ENCODE results near the gene ADGRA3.
"Not testable (repeated sequence)": the region's sequence is repeated elsewhere in the genome, so short reads cannot be mapped to it uniquely, and the experiment has no call there.

Gene ADGRA3

GRCh38 chr4:22477136-22477812 is 38.6 kb downstream of the ADGRA3 start:
- DNase-seq: no peak

- DNase-seq: no peak
These were observed 39.9 kb downstream of the ADGRA3 start for GRCh38 chr4:22476011-22476410.

GRCh38 chr4:22475311-22475646 is 40.6 kb downstream of the ADGRA3 start:
- not testable (repeated sequence) for DNase-seq

- DNase-seq: no peak
These were observed 41.1 kb downstream of the ADGRA3 start for GRCh38 chr4:22474636-22475310.

GRCh38 chr4:22473268-22473667 is 42.6 kb downstream of the ADGRA3 start:
- DNase-seq: no peak

- no peak for DNase-seq
These were observed 43.8 kb downstream of the ADGRA3 start for GRCh38 chr4:22471999-22472461.

- no peak for DNase-seq
These were observed 44.4 kb downstream of the ADGRA3 start for GRCh38 chr4:22471419-22471818.

GRCh38 chr4:22466581-22466980 is 49.3 kb downstream of the ADGRA3 start:
- no peak for DNase-seq

GRCh38 chr4:22465996-22466395 is 49.9 kb downstream of the ADGRA3 start:
- DNase-seq: no peak

GRCh38 chr4:22465349-22465748 is 50.5 kb downstream of the ADGRA3 start:
- no peak for DNase-seq

GRCh38 chr4:22463179-22463578 is 52.7 kb downstream of the ADGRA3 start:
- DNase-seq: no peak

- DNase-seq: no peak
These were observed 53.2 kb downstream of the ADGRA3 start for GRCh38 chr4:22462688-22463087.

GRCh38 chr4:22460266-22460665 is 55.6 kb downstream of the ADGRA3 start:
- no peak for DNase-seq

- DNase-seq: peak; percentile 92
These were observed 57.8 kb downstream of the ADGRA3 start for GRCh38 chr4:22458098-22458497.

GRCh38 chr4:22457348-22457747 is 58.5 kb downstream of the ADGRA3 start:
- DNase-seq: no peak

GRCh38 chr4:22456291-22456690 is 59.6 kb downstream of the ADGRA3 start:
- no peak for DNase-seq

GRCh38 chr4:22454955-22455354 is 60.9 kb downstream of the ADGRA3 start:
- no peak for DNase-seq

GRCh38 chr4:22454216-22454838 is 61.5 kb downstream of the ADGRA3 start:
- no peak for DNase-seq

GRCh38 chr4:22444813-22445212 is 71.1 kb downstream of the ADGRA3 start:
- no peak for DNase-seq

- no peak for DNase-seq
These were observed 72.9 kb downstream of the ADGRA3 start for GRCh38 chr4:22442956-22443355.

- DNase-seq: no peak
These were observed 74.9 kb downstream of the ADGRA3 start for GRCh38 chr4:22440999-22441398.

GRCh38 chr4:22439947-22440346 is 75.9 kb downstream of the ADGRA3 start:
- no peak for DNase-seq

GRCh38 chr4:22435652-22436051 is 80.2 kb downstream of the ADGRA3 start:
- no peak for DNase-seq

GRCh38 chr4:22434895-22435294 is 81.0 kb downstream of the ADGRA3 start:
- DNase-seq: no peak

Data from NCI-H187 treated with DMSO at 0.1 percent for 48 hours (cell line).